Measurements from ENCODE around the gene MINDY2.

MINDY2 gene

DNA sequence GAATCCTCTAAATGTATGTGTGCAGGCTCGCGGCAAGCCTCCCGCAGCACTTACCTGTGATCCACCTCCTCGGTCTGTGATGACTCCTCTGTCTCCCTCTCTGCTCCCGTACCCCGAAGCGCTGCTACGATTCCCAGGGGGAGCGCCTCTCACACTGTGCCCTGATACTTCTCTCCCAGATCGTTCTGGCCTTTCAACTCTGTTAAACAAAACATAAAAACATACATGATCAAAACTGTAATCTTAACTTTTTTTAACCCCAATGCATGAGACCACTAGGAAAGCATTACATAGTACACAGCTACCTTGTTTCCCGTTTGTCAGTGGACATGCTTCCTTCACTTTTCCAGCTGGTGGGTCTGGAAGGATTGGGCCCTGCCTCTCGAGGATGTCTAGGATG lies 115.8 kb downstream of the MINDY2 start:
- no peak for DNase-seq (ENCODE audit: low spot score)

DNA sequence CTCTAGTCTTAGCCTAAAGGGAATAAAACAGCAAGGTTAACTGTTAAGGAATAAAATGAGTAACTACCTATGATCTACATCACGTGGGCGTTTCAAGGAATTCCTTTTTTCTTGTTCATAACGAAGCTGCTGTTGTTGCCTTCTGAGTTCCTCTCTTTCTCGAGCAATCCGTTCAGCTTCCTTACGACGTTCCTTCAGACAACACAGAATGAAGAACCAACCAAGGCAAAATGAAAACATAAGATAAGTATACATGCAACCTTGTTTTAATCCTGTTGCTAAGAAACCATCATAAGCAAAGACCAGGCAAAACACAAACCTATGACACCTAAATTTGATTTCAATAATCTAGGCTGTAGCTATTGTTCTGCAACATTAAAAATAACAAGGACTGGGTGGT lies 118.3 kb downstream of the MINDY2 start:
- no peak for DNase-seq (ENCODE audit: low spot score)

DNA sequence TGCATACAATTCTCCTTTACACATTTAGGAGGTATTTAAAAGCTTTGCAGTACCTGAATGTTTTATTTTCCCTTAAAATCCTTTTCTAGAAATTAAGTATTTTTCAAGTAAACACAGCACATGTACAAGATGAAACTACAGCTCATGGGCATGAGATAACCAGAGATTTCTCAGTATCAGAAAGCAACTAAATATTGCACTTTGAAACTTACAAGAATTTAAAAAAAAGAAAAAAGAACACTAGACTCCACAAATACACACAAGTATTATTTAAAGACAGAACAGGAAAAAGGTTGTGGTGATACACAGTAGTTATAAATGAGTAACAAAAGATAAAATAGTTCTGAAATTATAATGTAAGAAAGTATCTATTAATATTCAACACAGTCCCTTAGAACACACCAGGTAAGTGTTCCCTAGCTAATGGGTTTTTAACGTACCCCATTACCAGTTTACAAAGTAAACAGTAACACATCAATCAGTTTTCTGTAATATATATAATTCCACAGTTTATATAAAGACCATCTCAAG lies 127.1 kb downstream of the MINDY2 start:
- no peak for DNase-seq (ENCODE audit: low spot score)

DNA sequence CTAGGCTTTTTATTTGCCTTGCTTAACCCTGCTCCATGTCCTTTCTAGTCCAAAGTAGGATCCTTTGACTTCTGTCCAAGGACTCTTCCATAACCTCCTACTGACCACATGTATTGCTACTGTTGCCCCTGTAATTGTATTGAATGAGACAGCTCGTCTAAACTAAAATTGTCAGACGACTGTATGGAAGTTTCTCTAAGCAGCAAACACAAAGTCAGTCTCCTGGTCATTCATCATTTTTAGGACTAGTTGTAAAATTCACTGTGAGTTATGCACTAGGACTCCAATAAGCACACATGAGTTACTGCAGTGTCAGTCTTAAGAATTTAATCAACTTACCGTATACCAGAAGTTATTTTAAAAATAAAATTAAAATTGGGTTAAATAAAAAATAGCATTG lies 129.5 kb downstream of the MINDY2 start:
- no peak for DNase-seq (ENCODE audit: low spot score)

DNA sequence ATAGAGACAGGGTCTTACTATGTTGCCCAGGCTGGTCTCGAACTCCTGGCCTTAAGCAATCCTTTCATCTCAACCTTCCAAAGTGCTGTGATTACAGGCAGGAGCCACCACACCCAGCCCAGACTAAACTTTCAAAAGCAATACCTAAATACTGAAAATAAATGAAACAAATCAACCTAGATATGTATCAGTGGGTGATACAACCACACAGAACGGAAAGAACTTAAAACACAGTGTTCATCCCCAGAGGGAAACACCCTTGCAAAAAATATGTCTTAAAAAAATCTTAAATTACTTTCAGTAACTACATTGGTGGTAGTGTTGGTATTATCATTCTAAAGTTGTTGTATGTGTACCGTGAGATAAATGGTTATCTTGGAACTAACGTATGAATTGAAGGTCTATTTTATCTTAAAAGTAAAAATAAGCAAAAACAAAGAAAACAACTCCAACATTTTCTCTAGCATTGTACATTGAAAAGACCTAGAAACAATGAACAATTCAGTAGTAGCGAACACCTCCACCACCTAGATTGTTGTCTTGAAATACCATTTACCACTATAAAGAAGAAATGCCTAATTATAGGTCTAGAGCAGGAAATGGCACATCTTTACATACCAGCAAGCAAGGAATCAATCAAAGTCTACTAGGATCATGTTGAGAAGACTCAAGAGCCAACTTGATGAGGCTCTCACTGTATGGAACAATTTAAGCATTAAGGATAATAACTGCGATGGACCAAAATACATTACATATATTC lies 137.6 kb downstream of the MINDY2 start:
- DNase-seq (ENCODE audit: low spot score), result no peak

DNA sequence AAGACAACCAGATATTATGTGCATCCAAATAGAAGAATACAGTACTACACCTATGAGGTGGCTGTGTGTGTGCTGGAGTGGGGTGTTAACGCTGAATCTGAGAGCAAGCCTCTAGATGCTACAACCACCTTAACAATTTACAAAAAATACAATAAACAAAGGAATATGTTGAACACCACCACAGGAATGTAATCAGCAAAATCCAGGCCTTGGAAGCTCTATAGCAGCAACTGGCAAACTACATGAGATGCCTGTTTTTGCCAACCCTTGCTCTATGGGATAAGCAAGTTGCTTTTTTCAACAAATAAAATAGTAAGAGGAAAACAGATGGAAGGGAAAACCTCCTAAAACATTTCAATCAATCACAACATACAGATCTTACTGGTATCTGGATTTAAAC lies 138.5 kb downstream of the MINDY2 start:
- no peak for DNase-seq (ENCODE audit: low spot score)

DNA sequence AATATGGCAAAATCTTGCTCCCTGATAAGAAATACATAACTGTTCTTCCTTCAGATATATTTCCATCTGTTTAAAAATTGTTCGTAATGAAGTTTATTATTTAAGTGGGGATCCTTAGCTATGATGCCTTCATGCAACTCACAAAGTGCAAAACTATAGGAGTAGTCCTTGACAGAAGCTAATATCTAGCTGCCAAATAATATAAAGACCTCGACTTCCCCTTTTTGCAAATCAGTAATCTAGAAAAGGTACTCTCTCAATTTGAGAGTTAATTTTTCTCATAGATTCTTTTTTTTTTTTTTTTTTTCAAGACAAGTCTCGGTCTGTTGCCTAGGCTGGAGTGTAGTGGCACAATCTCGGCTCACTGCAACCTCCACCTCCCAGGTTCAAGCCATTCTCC lies 139.4 kb downstream of the MINDY2 start:
- DNase-seq (ENCODE audit: low spot score), result no peak
